ENCODE measurements around the gene ZNF100. TPM values are rescaled to one million over a fixed set of nuclear protein-coding genes. Genes with fewer than 3 reads are reported as not detected.
"Not testable (repeated sequence)": the region's sequence is repeated elsewhere in the genome, so short reads cannot be mapped to it uniquely, and the experiment has no call there.

ZNF100 gene
- total RNA-seq, 1 donor from 2014 or later, result 9.8 TPM

GRCh38 chr19:21765151-21765550, 2.2 kb downstream of the ZNF100 start:
- Mint-ChIP-seq H3K36me3 (ENCODE audit: low read depth, unreplicated experiment) (peaks cover 27% of the 10 kb centered on the region), H3K4me1 (ENCODE audit: low read depth, unreplicated experiment) (no peaks in the 10 kb centered on the region), H3K4me3 (ENCODE audit: unreplicated experiment) (peak overlapping the region; percentile 0), H3K27me3 (ENCODE audit: low read depth, unreplicated experiment) (no peaks in the 10 kb centered on the region), H3K27ac (ENCODE audit: unreplicated experiment) (no peak overlapping the region), H3K9me3 (ENCODE audit: unreplicated experiment) (peaks cover 3% of the 10 kb centered on the region)
- H3K9me3 ChIP-seq (ENCODE audit: insufficient read depth, low read depth, low read length), result no peaks in the 10 kb centered on the region
- no peak overlapping the region for H2AFZ ChIP-seq (ENCODE audit: low read depth, low read length)
- no peaks in the 10 kb centered on the region for H4K20me1 ChIP-seq (ENCODE audit: insufficient read depth, low read length)
- H3K79me2 ChIP-seq (ENCODE audit: insufficient read depth, low read length), result peaks cover 23% of the 10 kb centered on the region
- FAIRE-seq, result no peak
- H3K9ac ChIP-seq (ENCODE audit: low read length), result no peak overlapping the region
- H3K4me2 ChIP-seq (ENCODE audit: low read length), result no peak overlapping the region
- H3K27me3 ChIP-seq (ENCODE audit: insufficient read depth, low read length), result no peaks in the 10 kb centered on the region
- no peak for TF ChIP-seq CTCF (IDR thresholded peaks at IDR 0.05; ENCODE audit: insufficient read depth, low read depth, low read length)
- TF ChIP-seq EZH2 (IDR thresholded peaks at IDR 0.05; ENCODE audit: insufficient read depth, low read length), result no peak
- peaks cover 21% of the 10 kb centered on the region for H3K36me3 ChIP-seq (ENCODE audit: insufficient read depth, low read length)
- DNase-seq (ENCODE audit: low read depth), result no peak
- no peaks in the 10 kb centered on the region for H3K4me1 ChIP-seq (ENCODE audit: insufficient read depth, low read length)
- H3K27ac ChIP-seq (ENCODE audit: low read depth, low read length), result no peak overlapping the region
- no peak overlapping the region for H3K4me3 ChIP-seq (ENCODE audit: insufficient read depth, low read depth, low read length)

- not testable (repeated sequence) for H3K27ac ChIP-seq (ENCODE audit: low read depth, low read length); H3K27me3 ChIP-seq (ENCODE audit: insufficient read depth, low read length); H3K4me2 ChIP-seq (ENCODE audit: low read length); H3K4me3 ChIP-seq (ENCODE audit: insufficient read depth, low read depth, low read length); H3K4me3 Mint-ChIP-seq (ENCODE audit: unreplicated experiment); H4K20me1 ChIP-seq (ENCODE audit: insufficient read depth, low read length); H3K27me3 Mint-ChIP-seq (ENCODE audit: low read depth, unreplicated experiment); H3K4me1 Mint-ChIP-seq (ENCODE audit: low read depth, unreplicated experiment); H3K9me3 ChIP-seq (ENCODE audit: insufficient read depth, low read depth, low read length); FAIRE-seq; H3K27ac Mint-ChIP-seq (ENCODE audit: unreplicated experiment); DNase-seq (ENCODE audit: low read depth); H3K9ac ChIP-seq (ENCODE audit: low read length); H3K4me1 ChIP-seq (ENCODE audit: insufficient read depth, low read length); H2AFZ ChIP-seq (ENCODE audit: low read depth, low read length)
- H3K9me3 Mint-ChIP-seq (ENCODE audit: unreplicated experiment), result peaks cover 10% of the 10 kb centered on the region
- peaks cover 28% of the 10 kb centered on the region for H3K36me3 ChIP-seq (ENCODE audit: insufficient read depth, low read length)
- peaks cover 31% of the 10 kb centered on the region for H3K79me2 ChIP-seq (ENCODE audit: insufficient read depth, low read length)
- peaks cover 44% of the 10 kb centered on the region for H3K36me3 Mint-ChIP-seq (ENCODE audit: low read depth, unreplicated experiment)
Observed at GRCh38 chr19:21761547-21761946, 5.8 kb downstream of the ZNF100 start.

- Histone ChIP-seq H2AFZ (ENCODE audit: low read depth, low read length) (no peak overlapping the region), H3K36me3 (ENCODE audit: insufficient read depth, low read length) (peaks cover 19% of the 10 kb centered on the region), H3K4me2 (ENCODE audit: low read length) (no peak overlapping the region), H3K79me2 (ENCODE audit: insufficient read depth, low read length) (peaks cover 28% of the 10 kb centered on the region), H3K9ac (ENCODE audit: low read length) (no peak overlapping the region), H4K20me1 (ENCODE audit: insufficient read depth, low read length) (no peaks in the 10 kb centered on the region), H3K9me3 (ENCODE audit: insufficient read depth, low read depth, low read length) (peaks cover 2% of the 10 kb centered on the region), H3K27me3 (ENCODE audit: insufficient read depth, low read length) (no peaks in the 10 kb centered on the region), H3K4me1 (ENCODE audit: insufficient read depth, low read length) (no peaks in the 10 kb centered on the region), H3K4me3 (ENCODE audit: insufficient read depth, low read depth, low read length) (no peak overlapping the region), H3K27ac (ENCODE audit: low read depth, low read length) (no peak overlapping the region)
- H3K27ac Mint-ChIP-seq (ENCODE audit: unreplicated experiment), result no peak overlapping the region
- TF ChIP-seq CTCF (IDR thresholded peaks at IDR 0.05; ENCODE audit: insufficient read depth, low read depth, low read length) (no peak), EZH2 (IDR thresholded peaks at IDR 0.05; ENCODE audit: insufficient read depth, low read length) (no peak)
- DNase-seq (ENCODE audit: low read depth) (no peak), FAIRE-seq (no peak)
- peaks cover 14% of the 10 kb centered on the region for H3K9me3 Mint-ChIP-seq (ENCODE audit: unreplicated experiment)
- no peak overlapping the region for H3K4me3 Mint-ChIP-seq (ENCODE audit: unreplicated experiment)
- H3K27me3 Mint-ChIP-seq (ENCODE audit: low read depth, unreplicated experiment), result no peaks in the 10 kb centered on the region
- H3K36me3 Mint-ChIP-seq (ENCODE audit: low read depth, unreplicated experiment), result peaks cover 45% of the 10 kb centered on the region
- H3K4me1 Mint-ChIP-seq (ENCODE audit: low read depth, unreplicated experiment), result no peaks in the 10 kb centered on the region
Observed at GRCh38 chr19:21758296-21758695, 9.1 kb downstream of the ZNF100 start.

- H3K27ac Mint-ChIP-seq (ENCODE audit: unreplicated experiment); H2AFZ ChIP-seq (ENCODE audit: low read depth, low read length); FAIRE-seq; H3K4me1 Mint-ChIP-seq (ENCODE audit: low read depth, unreplicated experiment); H3K4me1 ChIP-seq (ENCODE audit: insufficient read depth, low read length); H3K4me3 Mint-ChIP-seq (ENCODE audit: unreplicated experiment); H3K9me3 ChIP-seq (ENCODE audit: insufficient read depth, low read depth, low read length); H3K27me3 Mint-ChIP-seq (ENCODE audit: low read depth, unreplicated experiment); H3K27ac ChIP-seq (ENCODE audit: low read depth, low read length); H4K20me1 ChIP-seq (ENCODE audit: insufficient read depth, low read length); H3K27me3 ChIP-seq (ENCODE audit: insufficient read depth, low read length); H3K4me3 ChIP-seq (ENCODE audit: insufficient read depth, low read depth, low read length); DNase-seq (ENCODE audit: low read depth); H3K9ac ChIP-seq (ENCODE audit: low read length); H3K4me2 ChIP-seq (ENCODE audit: low read length): not testable (repeated sequence)
- H3K36me3 Mint-ChIP-seq (ENCODE audit: low read depth, unreplicated experiment), result peaks cover 37% of the 10 kb centered on the region
- Histone ChIP-seq H3K79me2 (ENCODE audit: insufficient read depth, low read length) (peaks cover 31% of the 10 kb centered on the region), H3K36me3 (ENCODE audit: insufficient read depth, low read length) (peaks cover 11% of the 10 kb centered on the region)
- H3K9me3 Mint-ChIP-seq (ENCODE audit: unreplicated experiment), result peaks cover 14% of the 10 kb centered on the region
Observed at GRCh38 chr19:21755555-21755954, 11.8 kb downstream of the ZNF100 start.
